ENCODE data around the gene FSD1. TPM values are rescaled to one million over a fixed set of nuclear protein-coding genes. Genes with fewer than 3 reads are reported as not detected.

The FSD1 gene
- total RNA-seq, 1 donor from 2014 or later = 25.1 TPM

DNA sequence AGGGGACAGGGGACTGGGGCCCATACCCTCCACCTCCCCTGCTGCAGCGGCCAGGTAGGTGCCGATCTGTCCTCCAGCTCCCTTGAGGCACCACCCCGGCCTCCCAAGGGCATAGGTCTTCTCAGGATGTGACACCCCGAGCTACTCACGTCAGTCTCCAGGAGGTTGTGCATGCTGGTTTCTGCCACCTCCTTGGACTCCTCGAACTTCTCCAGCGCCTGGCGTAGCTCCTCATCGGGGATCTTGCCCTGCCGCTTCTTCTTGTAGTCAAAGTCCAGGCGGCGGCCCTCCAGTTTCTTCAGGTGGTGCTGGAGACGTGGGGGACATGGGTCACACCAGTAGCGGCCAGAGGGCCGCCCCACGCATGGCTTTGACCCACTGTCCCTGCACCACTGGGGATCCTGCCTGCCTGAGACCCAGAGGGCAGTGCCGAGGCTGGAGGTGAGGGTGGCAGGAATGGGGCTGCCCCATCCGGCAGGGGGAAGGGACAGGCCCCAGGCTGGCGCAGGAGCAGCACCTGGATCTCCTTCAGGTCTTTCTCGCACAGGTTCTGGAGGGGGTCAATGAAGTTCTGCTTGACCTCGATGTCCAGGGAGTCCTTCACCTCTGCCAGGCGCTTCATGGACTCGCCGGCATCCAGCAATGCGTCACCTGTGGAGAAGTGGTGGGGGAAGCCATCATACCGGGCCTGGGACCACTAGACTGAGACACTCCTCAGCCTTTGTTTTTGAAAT lies 59.3 kb downstream of the FSD1 start:
- no peak for DNase-seq (ENCODE audit: low spot score, unreplicated experiment)
- no peak overlapping the region for H3K4me3 Mint-ChIP-seq (ENCODE audit: low read depth)
- H3K27ac Mint-ChIP-seq = peak overlapping the region; percentile 20
- H3K36me3 Mint-ChIP-seq (ENCODE audit: insufficient read depth) = peaks cover 2% of the 10 kb centered on the region
- H3K27me3 Mint-ChIP-seq = no peaks in the 10 kb centered on the region
- H3K9me3 Mint-ChIP-seq (ENCODE audit: low read depth) = no peaks in the 10 kb centered on the region
- TF ChIP-seq, protein P1, sequence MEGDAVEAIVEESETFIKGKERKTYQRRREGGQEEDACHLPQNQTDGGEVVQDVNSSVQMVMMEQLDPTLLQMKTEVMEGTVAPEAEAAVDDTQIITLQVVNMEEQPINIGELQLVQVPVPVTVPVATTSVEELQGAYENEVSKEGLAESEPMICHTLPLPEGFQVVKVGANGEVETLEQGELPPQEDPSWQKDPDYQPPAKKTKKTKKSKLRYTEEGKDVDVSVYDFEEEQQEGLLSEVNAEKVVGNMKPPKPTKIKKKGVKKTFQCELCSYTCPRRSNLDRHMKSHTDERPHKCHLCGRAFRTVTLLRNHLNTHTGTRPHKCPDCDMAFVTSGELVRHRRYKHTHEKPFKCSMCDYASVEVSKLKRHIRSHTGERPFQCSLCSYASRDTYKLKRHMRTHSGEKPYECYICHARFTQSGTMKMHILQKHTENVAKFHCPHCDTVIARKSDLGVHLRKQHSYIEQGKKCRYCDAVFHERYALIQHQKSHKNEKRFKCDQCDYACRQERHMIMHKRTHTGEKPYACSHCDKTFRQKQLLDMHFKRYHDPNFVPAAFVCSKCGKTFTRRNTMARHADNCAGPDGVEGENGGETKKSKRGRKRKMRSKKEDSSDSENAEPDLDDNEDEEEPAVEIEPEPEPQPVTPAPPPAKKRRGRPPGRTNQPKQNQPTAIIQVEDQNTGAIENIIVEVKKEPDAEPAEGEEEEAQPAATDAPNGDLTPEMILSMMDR (IDR thresholded peaks at IDR 0.05; ENCODE audit: unreplicated experiment) = no peak
- H3K4me1 Mint-ChIP-seq (ENCODE audit: low read depth) = peaks cover 1% of the 10 kb centered on the region

DNA sequence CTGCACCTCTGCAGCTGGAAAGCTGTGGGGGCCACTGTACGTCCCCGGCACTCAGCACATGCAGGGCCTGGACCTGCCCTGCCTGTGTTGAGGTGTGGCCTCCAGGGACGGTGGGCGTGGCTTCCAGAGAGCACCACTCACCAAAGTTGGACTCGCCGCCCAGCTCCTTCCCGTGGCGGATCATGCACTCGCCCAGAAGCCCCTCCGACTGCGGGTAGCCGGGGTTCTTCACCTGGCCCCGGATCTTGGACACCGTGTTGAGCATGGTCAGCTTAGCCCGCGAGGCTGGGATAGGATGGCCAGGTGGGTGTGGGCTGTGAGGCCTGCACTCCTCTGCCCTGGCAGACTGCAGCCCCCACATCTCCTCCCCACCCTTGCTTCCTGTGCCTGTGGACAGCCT lies 60.9 kb downstream of the FSD1 start:
- no peak overlapping the region for H3K4me3 Mint-ChIP-seq (ENCODE audit: low read depth)
- no peak for DNase-seq (ENCODE audit: low spot score, unreplicated experiment)
- H3K36me3 Mint-ChIP-seq (ENCODE audit: insufficient read depth) = peaks cover 2% of the 10 kb centered on the region
- TF ChIP-seq, protein P1 (IDR thresholded peaks at IDR 0.05; ENCODE audit: unreplicated experiment) = no peak
- no peaks in the 10 kb centered on the region for H3K27me3 Mint-ChIP-seq
- H3K9me3 Mint-ChIP-seq (ENCODE audit: low read depth) = no peaks in the 10 kb centered on the region
- H3K4me1 Mint-ChIP-seq (ENCODE audit: low read depth) = peaks cover 4% of the 10 kb centered on the region
- no peak overlapping the region for H3K27ac Mint-ChIP-seq

DNA sequence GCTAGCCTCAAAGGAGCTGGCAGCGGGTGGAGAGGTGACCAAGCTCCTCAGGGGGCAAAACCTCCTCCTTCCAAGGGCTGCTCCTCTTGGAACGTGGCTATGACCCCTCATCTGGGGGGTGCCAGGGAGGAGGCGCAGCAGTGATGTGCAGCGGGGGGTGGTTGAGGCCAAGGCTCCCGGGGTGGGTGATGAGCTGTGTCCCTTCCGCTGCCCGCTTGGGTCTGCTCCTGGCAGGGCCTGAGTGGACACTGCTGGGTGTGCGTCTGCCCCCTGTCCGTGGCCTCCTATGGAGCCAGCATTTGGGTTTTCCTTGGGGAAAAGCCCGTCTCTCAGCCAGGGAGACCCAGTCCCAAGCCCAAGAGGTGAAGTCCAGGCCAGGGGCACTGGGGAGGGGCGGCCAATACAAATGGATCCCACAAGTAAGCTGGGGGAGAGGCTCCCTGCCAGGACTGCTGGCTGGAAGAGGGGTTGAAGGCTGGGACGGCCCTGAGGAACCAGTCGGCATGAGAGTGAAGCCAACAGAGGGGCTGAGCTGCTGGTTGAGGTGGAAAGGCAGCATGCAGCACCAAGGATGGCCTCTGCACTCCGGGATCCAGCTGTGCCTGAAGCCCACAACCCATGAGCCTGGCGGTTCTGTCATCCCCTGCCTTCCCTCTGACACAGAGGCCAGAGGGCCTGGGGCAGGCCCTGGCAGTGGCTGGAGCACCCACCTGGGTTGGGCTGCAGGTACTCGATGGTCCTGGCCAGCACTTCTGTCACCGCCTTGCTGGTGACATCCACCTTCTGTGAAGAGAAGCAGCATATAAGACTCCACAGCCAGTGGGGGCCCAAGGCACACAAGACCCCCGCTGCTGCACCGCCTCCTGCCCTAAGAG lies 61.6 kb downstream of the FSD1 start:
- Mint-ChIP-seq H3K27ac (no peak overlapping the region), H3K9me3 (ENCODE audit: low read depth) (no peaks in the 10 kb centered on the region), H3K27me3 (no peaks in the 10 kb centered on the region), H3K36me3 (ENCODE audit: insufficient read depth) (peaks cover 3% of the 10 kb centered on the region), H3K4me3 (ENCODE audit: low read depth) (no peak overlapping the region), H3K4me1 (ENCODE audit: low read depth) (peaks cover 2% of the 10 kb centered on the region)
- TF ChIP-seq, protein P1 (IDR thresholded peaks at IDR 0.05; ENCODE audit: unreplicated experiment) = no peak
- DNase-seq (ENCODE audit: low spot score, unreplicated experiment) = no peak

DNA sequence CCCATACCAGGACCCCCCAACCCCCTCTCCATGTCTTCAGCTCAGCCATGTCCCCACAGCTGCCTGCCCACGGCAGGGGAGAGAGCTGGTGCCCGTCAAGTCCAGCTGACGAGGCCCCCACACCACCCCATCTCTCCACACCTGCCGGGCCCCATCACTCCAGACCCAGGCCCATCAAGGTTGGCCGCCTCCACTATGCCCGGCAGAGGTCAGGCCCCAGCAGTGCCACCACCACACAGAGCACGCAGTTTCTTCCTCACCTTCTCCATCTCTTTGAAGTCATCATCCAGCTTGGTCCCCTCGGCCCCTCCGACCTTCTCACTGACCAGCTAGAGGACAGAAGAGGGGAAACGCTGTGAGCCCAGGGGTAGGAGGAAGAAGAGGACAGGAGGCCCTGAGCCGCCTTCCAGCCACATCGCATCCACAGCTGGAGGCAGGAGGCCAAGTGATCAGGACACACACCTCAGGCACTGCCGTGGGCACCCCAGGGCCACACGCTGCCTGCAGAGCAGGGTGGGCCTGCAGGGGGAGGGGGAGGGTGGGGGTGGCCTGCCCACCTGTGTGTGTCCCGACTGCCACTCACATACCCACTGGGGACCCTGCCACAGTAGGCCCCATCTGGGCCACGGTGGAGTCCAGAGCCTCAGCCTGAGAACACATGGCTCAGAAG lies 62.4 kb downstream of the FSD1 start:
- Mint-ChIP-seq H3K4me1 (ENCODE audit: low read depth) (peaks cover 2% of the 10 kb centered on the region), H3K27ac (peak overlapping the region; percentile 73), H3K27me3 (no peaks in the 10 kb centered on the region), H3K9me3 (ENCODE audit: low read depth) (no peaks in the 10 kb centered on the region), H3K36me3 (ENCODE audit: insufficient read depth) (peaks cover 3% of the 10 kb centered on the region), H3K4me3 (ENCODE audit: low read depth) (no peak overlapping the region)
- TF ChIP-seq, protein P1 (IDR thresholded peaks at IDR 0.05; ENCODE audit: unreplicated experiment) = no peak
- DNase-seq (ENCODE audit: low spot score, unreplicated experiment) = no peak

DNA sequence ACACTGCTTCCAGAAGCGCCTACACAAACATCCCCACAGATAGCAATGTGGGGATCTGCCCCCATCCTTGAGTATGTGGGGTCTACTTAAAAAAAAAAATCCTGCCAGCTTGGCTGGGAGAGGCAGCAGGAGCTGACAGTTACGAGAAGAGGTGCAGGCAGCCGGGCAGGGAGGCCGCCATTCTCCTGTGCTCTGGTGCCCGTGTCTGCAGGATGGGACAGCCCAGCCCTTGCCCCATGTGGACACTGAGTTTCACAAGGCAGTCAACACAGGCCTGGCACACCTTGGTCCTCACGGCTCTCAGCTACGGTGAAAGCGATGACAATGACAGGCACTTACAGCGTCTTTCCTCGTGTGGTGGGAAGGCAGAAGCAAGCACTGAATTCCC lies 62.9 kb downstream of the FSD1 start:
- no peak overlapping the region for H3K4me3 Mint-ChIP-seq (ENCODE audit: low read depth)
- H3K9me3 Mint-ChIP-seq (ENCODE audit: low read depth) = no peaks in the 10 kb centered on the region
- peaks cover 1% of the 10 kb centered on the region for H3K36me3 Mint-ChIP-seq (ENCODE audit: insufficient read depth)
- DNase-seq (ENCODE audit: low spot score, unreplicated experiment) = no peak
- H3K27me3 Mint-ChIP-seq = no peaks in the 10 kb centered on the region
- TF ChIP-seq, protein P1 (IDR thresholded peaks at IDR 0.05; ENCODE audit: unreplicated experiment) = no peak
- H3K4me1 Mint-ChIP-seq (ENCODE audit: low read depth) = peaks cover 2% of the 10 kb centered on the region
- H3K27ac Mint-ChIP-seq = peak overlapping the region; percentile 69
